Endodermal cell (in vitro differentiated cells): ENCODE results near the gene SEC11A. TPM values are rescaled to one million over a fixed set of nuclear protein-coding genes. Genes with fewer than 3 reads are reported as not detected.
"Not testable (repeated sequence)": the region's sequence is repeated elsewhere in the genome, so short reads cannot be mapped to it uniquely, and the experiment has no call there.

ENCODE experiments used
- DNase-seq: peaks from one replicate; pipeline ENCODE4 v3.0.0-alpha.2; 2017
- H3K27ac ChIP-seq: 2 replicates; pipeline ENCODE4 v1.5.1; 2013; ENCODE audit warnings: mild to moderate bottlenecking, low read depth, low read length, moderate library complexity
- H3K27me3 ChIP-seq: 2 replicates; pipeline ENCODE4 v1.6.1; 2013; ENCODE audit warnings: mild to moderate bottlenecking, low read length, moderate library complexity; ENCODE audit not compliant: insufficient read depth, control insufficient read depth, poor library complexity, severe bottlenecking
- H3K36me3 ChIP-seq: 2 replicates; pipeline ENCODE4 v1.7.0; 2013; ENCODE audit warnings: mild to moderate bottlenecking, low read length, moderate library complexity; ENCODE audit not compliant: control insufficient read depth, insufficient read depth
- H3K4me1 ChIP-seq: one replicate; pipeline ENCODE4 v1.7.0; 2013; ENCODE audit warnings: low read length; ENCODE audit not compliant: control insufficient read depth, insufficient read depth
- H3K4me3 ChIP-seq: 2 replicates; pipeline ENCODE4 v1.5.1; 2013; ENCODE audit warnings: mild to moderate bottlenecking, low read length, moderate library complexity
- H3K9ac ChIP-seq: 2 replicates; pipeline ENCODE4 v1.6.1; 2013; ENCODE audit warnings: mild to moderate bottlenecking, low read length, moderate library complexity; ENCODE audit not compliant: poor library complexity, severe bottlenecking; ENCODE audit errors: extremely low read depth
- H3K9me3 ChIP-seq: 2 replicates; pipeline ENCODE4 v1.6.1; 2013; ENCODE audit warnings: mild to moderate bottlenecking, low read length, moderate library complexity; ENCODE audit not compliant: control insufficient read depth
- H3K27ac Mint-ChIP-seq: 2 replicates; pipeline ENCODE4 v1.8.0; 2020; ENCODE audit warnings: mixed read lengths
- H3K27me3 Mint-ChIP-seq: 2 replicates; pipeline ENCODE4 v1.8.0; 2021; ENCODE audit warnings: mild to moderate bottlenecking, mixed read lengths; ENCODE audit not compliant: insufficient read depth
- H3K36me3 Mint-ChIP-seq: 2 replicates; pipeline ENCODE4 v1.8.0; 2020; ENCODE audit warnings: low read depth, mixed read lengths
- H3K4me1 Mint-ChIP-seq: 2 replicates; pipeline ENCODE4 v1.8.0; 2020; ENCODE audit warnings: mixed read lengths
- H3K4me3 Mint-ChIP-seq: 2 replicates; pipeline ENCODE4 v1.8.0; 2020; ENCODE audit warnings: mild to moderate bottlenecking, moderate library complexity, mixed read lengths
- H3K9me3 Mint-ChIP-seq: 2 replicates; pipeline ENCODE4 v1.8.0; 2020; ENCODE audit warnings: mild to moderate bottlenecking, mixed read lengths
- CTCF ChIP-seq: fragments of 200-600 bp; sonication (generic); conservative IDR thresholded peaks from 2 replicates; pipeline ENCODE4 v1.5.0; 2021; ENCODE audit warnings: antibody characterized with exemption, mild to moderate bottlenecking
- WGBS, 2 experiments: methylation state at CpG; one replicate each; pipeline versions ENCODE4 v1.1.5 to v1.1.7; 2013; ENCODE audit warnings: missing lambda C conversion rate in 2 of 2, mixed read lengths in 1 of 2; ENCODE audit not compliant: insufficient coverage in 1 of 2, insufficient read length in 1 of 2; 5-methylcytosine and 5-hydroxymethylcytosine counted together
- total RNA-seq, 2 donors: library from RNA; stranded (reverse); fragmentation: NEBNext Ultra II Directional in 1 of 2; extraction: Animal tissue kit (Norgen Biotek cat#: 25700) in 1 of 2; gene quantifications; 2 replicates in 1 of 2; 3 replicates in 1 of 2; pipeline ENCODE4 v1.2.1, GENCODE V29; 2021

SEC11A gene
- total RNA-seq, 2 donors from 2014 or later, result 192 to 197 TPM

GRCh38 chr15:84760219-84760618 lies 44.3 kb upstream of the SEC11A start:
- peaks cover 7% of the 10 kb centered on the region for H3K36me3 Mint-ChIP-seq
- no peak overlapping the region for H3K4me3 Mint-ChIP-seq
- no peaks in the 10 kb centered on the region for H3K9me3 Mint-ChIP-seq
- H3K4me1 ChIP-seq, result peaks cover 10% of the 10 kb centered on the region
- peaks cover 20% of the 10 kb centered on the region for H3K36me3 ChIP-seq
- H3K4me1 Mint-ChIP-seq, result peaks cover 16% of the 10 kb centered on the region
- no peak for DNase-seq
- no peak overlapping the region for H3K9ac ChIP-seq
- no peak overlapping the region for H3K4me3 ChIP-seq
- H3K27ac Mint-ChIP-seq, result no peak overlapping the region
- 100% methylated on average over 1 of the region's 1 CpG; no CpG with 5 or more reads in 1 of the 2 experiments for WGBS, 2 experiments
- H3K27me3 Mint-ChIP-seq, result no peaks in the 10 kb centered on the region
- no peak overlapping the region for H3K27ac ChIP-seq
- H3K27me3 ChIP-seq, result no peaks in the 10 kb centered on the region
- no peaks in the 10 kb centered on the region for H3K9me3 ChIP-seq
- TF ChIP-seq CTCF, result no peak

- Mint-ChIP-seq H3K27me3 (no peaks in the 10 kb centered on the region), H3K27ac (no peak overlapping the region), H3K9me3 (no peaks in the 10 kb centered on the region), H3K36me3 (peaks cover 3% of the 10 kb centered on the region), H3K4me3 (no peak overlapping the region), H3K4me1 (peaks cover 19% of the 10 kb centered on the region)
- WGBS, 2 experiments, result 100% methylated on average over 1 of the region's 1 CpG
- Histone ChIP-seq H3K36me3 (peaks cover 8% of the 10 kb centered on the region), H3K4me3 (no peak overlapping the region), H3K9ac (no peak overlapping the region), H3K27ac (no peak overlapping the region), H3K9me3 (no peaks in the 10 kb centered on the region), H3K27me3 (no peaks in the 10 kb centered on the region), H3K4me1 (peaks cover 10% of the 10 kb centered on the region)
- TF ChIP-seq CTCF, result no peak
- no peak for DNase-seq
Measured at GRCh38 chr15:84759018-84759417, 43.1 kb upstream of the SEC11A start.

- H3K27ac Mint-ChIP-seq, result peak overlapping the region; percentile 87
- DNase-seq, result peak; percentile 72
- H3K9me3 ChIP-seq, result no peaks in the 10 kb centered on the region
- H3K36me3 Mint-ChIP-seq, result peaks cover 11% of the 10 kb centered on the region
- no peaks in the 10 kb centered on the region for H3K27me3 ChIP-seq
- H3K4me3 Mint-ChIP-seq, result no peak overlapping the region
- no peak overlapping the region for H3K27ac ChIP-seq
- no peaks in the 10 kb centered on the region for H3K9me3 Mint-ChIP-seq
- H3K4me3 ChIP-seq, result peak overlapping the region; percentile 66
- peaks cover 17% of the 10 kb centered on the region for H3K36me3 ChIP-seq
- H3K27me3 Mint-ChIP-seq, result no peaks in the 10 kb centered on the region
- no peak overlapping the region for H3K9ac ChIP-seq
- 89 to 93% methylated on average over 1 of the region's 1 CpG for WGBS, 2 experiments
- H3K4me1 ChIP-seq, result peaks cover 4% of the 10 kb centered on the region
- no peak for TF ChIP-seq CTCF
- H3K4me1 Mint-ChIP-seq, result peaks cover 38% of the 10 kb centered on the region
Measured at GRCh38 chr15:84755736-84756527, 40.0 kb upstream of the SEC11A start.

GRCh38 chr15:84754889-84755288 lies 39.0 kb upstream of the SEC11A start:
- H3K27ac ChIP-seq, H3K4me3 Mint-ChIP-seq: not testable (repeated sequence)
- 96% methylated on average over 3 of the region's 4 CpGs; no CpG with 5 or more reads in 1 of the 2 experiments for WGBS, 2 experiments

More at GRCh38 chr15:84754889-84755288, 39.0 kb upstream of the SEC11A start:
- H3K27ac Mint-ChIP-seq, H3K9me3 Mint-ChIP-seq, H3K9ac ChIP-seq, H3K27me3 ChIP-seq, H3K27me3 Mint-ChIP-seq, H3K9me3 ChIP-seq, H3K4me3 ChIP-seq, DNase-seq, H3K4me1 ChIP-seq: not testable (repeated sequence)
- peaks cover 47% of the 10 kb centered on the region for H3K4me1 Mint-ChIP-seq
- peaks cover 17% of the 10 kb centered on the region for H3K36me3 ChIP-seq
- peaks cover 11% of the 10 kb centered on the region for H3K36me3 Mint-ChIP-seq
